Suprapubic skin (tissue), 4 donors: Measurements from ENCODE around the gene CYP8B1. TPM values are rescaled to one million over a fixed set of nuclear protein-coding genes. Genes with fewer than 3 reads are reported as not detected.

Experiments used
- DNase-seq, 2 donors: peaks; one replicate each; pipeline ENCODE4 v3.0.0-alpha.2; 2019; ENCODE audit warnings: low spot score in 2 of 2
- H3K27ac ChIP-seq: fragments of 200-600 bp; sonication (generic); one replicate; pipeline ENCODE4 v1.5.1; 2019
- H3K27me3 ChIP-seq: fragments of 200-600 bp; sonication (generic); one replicate; pipeline ENCODE4 v1.5.1; 2019
- H3K36me3 ChIP-seq: fragments of 200-600 bp; sonication (generic); one replicate; pipeline ENCODE4 v1.5.1; 2019
- H3K4me1 ChIP-seq: fragments of 200-600 bp; sonication (generic); one replicate; pipeline ENCODE4 v1.5.1; 2019
- H3K4me3 ChIP-seq: fragments of 200-600 bp; sonication (generic); one replicate; pipeline ENCODE4 v1.5.1; 2019; ENCODE audit warnings: mild to moderate bottlenecking
- H3K9me3 ChIP-seq: fragments of 200-600 bp; sonication (generic); one replicate; pipeline ENCODE4 v1.5.1; 2019
- EP300 ChIP-seq: sonication (generic); formaldehyde crosslinking; IDR thresholded peaks from one replicate; pipeline ENCODE4 v1.6.1; 2017; ENCODE audit warnings: antibody characterized with exemption
- POLR2A ChIP-seq, 2 donors: fragments of 450-650 bp; IDR thresholded peaks; one replicate each; pipeline ENCODE4 v1.6.1; 2017; ENCODE audit warnings: antibody characterized with exemption in 2 of 2, mild to moderate bottlenecking in 2 of 2, moderate library complexity in 2 of 2
- POLR2AphosphoS5 ChIP-seq, 3 donors: sonication (generic); formaldehyde crosslinking; IDR thresholded peaks; one replicate each; pipeline ENCODE4 v1.6.1; 2017; ENCODE audit warnings: antibody characterized with exemption in 3 of 3
- WGBS: methylation state at CpG from one replicate; pipeline ENCODE4 v1.1.5; 2018; 5-methylcytosine and 5-hydroxymethylcytosine counted together
- total RNA-seq, 4 donors: library from RNA; depleted of rRNA; stranded (reverse); fragments of >200 nt; gene quantifications; one replicate each; pipeline ENCODE4 v1.1.0, GENCODE V29; 2016
- TF ChIP-seq, protein P1 (sequence below), 2 donors: fragments of 200-600 bp in 1 of 2; fragments of 450-650 bp in 1 of 2; sonication (generic) in 1 of 2; IDR thresholded peaks; one replicate each; pipeline ENCODE4 v1.5.1; 2016 to 2019; ENCODE audit warnings: antibody characterized with exemption in 2 of 2, mild to moderate bottlenecking in 1 of 2, moderate library complexity in 1 of 2

Gene CYP8B1
- total RNA-seq, 4 donors from 2014 or later = not detected

DNA sequence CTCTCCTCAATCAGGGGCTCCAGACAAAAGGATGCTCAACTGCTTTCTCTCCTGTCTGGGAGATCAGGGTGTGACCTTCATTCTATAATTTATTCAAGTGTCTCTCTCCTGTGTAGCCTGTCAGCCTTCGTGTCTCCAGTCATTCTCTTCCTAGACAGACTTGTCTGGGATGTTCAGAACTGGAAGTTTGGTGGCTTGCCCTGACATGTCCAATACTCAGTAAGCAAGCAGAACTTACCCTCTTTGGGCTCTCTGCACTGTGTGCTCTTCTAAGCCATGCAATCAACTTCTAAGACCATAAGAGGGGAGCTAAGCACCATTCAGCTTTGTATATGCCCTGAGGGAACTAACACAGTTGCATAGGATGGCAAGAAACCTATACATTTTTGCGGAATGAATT lies 52.3 kb downstream of the CYP8B1 start:
- H3K4me1 ChIP-seq = peaks cover 23% of the 10 kb centered on the region
- no peak for DNase-seq
- 52% methylated on average over 2 of the region's 2 CpGs for WGBS

DNA sequence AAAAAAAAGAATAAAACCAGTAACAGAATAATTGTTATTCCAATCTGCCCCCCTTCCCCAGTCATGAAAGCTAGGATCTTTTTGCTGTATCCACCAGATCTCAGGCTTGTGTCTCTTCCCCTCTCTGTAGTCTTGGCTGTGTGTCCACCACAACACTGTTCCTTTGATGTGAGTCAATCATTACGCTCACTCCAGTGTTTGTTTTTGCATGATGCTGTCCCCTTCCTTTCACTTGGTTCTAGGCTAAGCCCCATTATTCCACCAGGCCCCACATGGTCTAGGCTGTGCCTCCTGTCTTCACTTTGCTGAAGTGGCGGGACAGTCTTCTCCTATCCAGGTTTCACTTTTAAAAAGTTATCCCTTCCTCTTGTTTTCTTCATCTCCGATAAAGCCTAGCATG lies 52.9 kb downstream of the CYP8B1 start:
- Histone ChIP-seq H3K9me3 (no peaks in the 10 kb centered on the region), H3K4me3 (no peak overlapping the region), H3K27ac (no peak overlapping the region), H3K4me1 (peaks cover 20% of the 10 kb centered on the region), H3K36me3 (no peaks in the 10 kb centered on the region), H3K27me3 (no peaks in the 10 kb centered on the region)
- TF ChIP-seq POLR2AphosphoS5 (IDR thresholded peaks at IDR 0.05) (no peak), POLR2A (IDR thresholded peaks at IDR 0.05) (no peak), EP300 (no peak)
- TF ChIP-seq, protein P1, sequence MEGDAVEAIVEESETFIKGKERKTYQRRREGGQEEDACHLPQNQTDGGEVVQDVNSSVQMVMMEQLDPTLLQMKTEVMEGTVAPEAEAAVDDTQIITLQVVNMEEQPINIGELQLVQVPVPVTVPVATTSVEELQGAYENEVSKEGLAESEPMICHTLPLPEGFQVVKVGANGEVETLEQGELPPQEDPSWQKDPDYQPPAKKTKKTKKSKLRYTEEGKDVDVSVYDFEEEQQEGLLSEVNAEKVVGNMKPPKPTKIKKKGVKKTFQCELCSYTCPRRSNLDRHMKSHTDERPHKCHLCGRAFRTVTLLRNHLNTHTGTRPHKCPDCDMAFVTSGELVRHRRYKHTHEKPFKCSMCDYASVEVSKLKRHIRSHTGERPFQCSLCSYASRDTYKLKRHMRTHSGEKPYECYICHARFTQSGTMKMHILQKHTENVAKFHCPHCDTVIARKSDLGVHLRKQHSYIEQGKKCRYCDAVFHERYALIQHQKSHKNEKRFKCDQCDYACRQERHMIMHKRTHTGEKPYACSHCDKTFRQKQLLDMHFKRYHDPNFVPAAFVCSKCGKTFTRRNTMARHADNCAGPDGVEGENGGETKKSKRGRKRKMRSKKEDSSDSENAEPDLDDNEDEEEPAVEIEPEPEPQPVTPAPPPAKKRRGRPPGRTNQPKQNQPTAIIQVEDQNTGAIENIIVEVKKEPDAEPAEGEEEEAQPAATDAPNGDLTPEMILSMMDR (IDR thresholded peaks at IDR 0.05) = no peak
- DNase-seq = no peak
- WGBS = 69% methylated on average over 3 of the region's 3 CpGs

More for the DNA sequence above, 52.3 kb downstream of the CYP8B1 start:
- no peak overlapping the region for H3K27ac ChIP-seq
- H3K4me3 ChIP-seq = no peak overlapping the region
- no peaks in the 10 kb centered on the region for H3K9me3 ChIP-seq
- no peaks in the 10 kb centered on the region for H3K27me3 ChIP-seq
- H3K36me3 ChIP-seq = no peaks in the 10 kb centered on the region
- TF ChIP-seq, protein P1 (IDR thresholded peaks at IDR 0.05) = no peak
- TF ChIP-seq EP300 (no peak), POLR2A (IDR thresholded peaks at IDR 0.05) (no peak), POLR2AphosphoS5 (IDR thresholded peaks at IDR 0.05) (no peak)

Other genes starting within 250 kb of the CYP8B1 start
- gene ZBTB47, start 222.2 kb downstream of the CYP8B1 start, total RNA-seq = 10 to 100 TPM; 17.9 to 36.1 (median 20.7) TPM
- gene KLHL40, start 190.3 kb downstream of the CYP8B1 start, total RNA-seq = not detected
- 1 to 10 TPM in 1 of 4 donors, not detected in 3; 2.3 TPM for gene HHATL, start 173.1 kb downstream of the CYP8B1 start, total RNA-seq
- gene CCDC13, start 102.6 kb downstream of the CYP8B1 start, total RNA-seq = under 1 TPM in 1 of 4 donors, not detected in 3; 0.89 TPM
- gene HIGD1A, start 71.4 kb downstream of the CYP8B1 start, total RNA-seq = 10 to 100 TPM; 46.8 to 91.9 (median 81.4) TPM
- 1 to 10 TPM; 1.2 to 6.6 (median 3.4) TPM for gene ACKR2, start 66.4 kb downstream of the CYP8B1 start, total RNA-seq
- 10 to 100 TPM; 12.7 to 34.4 (median 12.9) TPM for gene ZNF662, start 30.3 kb upstream of the CYP8B1 start, total RNA-seq
- gene GASK1A, start 103.4 kb upstream of the CYP8B1 start, total RNA-seq = 1 to 10 TPM; 1.5 to 8.2 (median 3.2) TPM
- gene POMGNT2, start 230.2 kb upstream of the CYP8B1 start, total RNA-seq = 10 to 100 TPM; 15.8 to 29.9 (median 24.1) TPM